GM12891 (cell line): ENCODE results near the gene C2CD4C.

Experiments used
- PAX5 ChIP-seq: IDR thresholded peaks from 2 replicates; pipeline ENCODE4 v1.6.1; 2011; ENCODE audit warnings: low read length, moderate library complexity, mild to moderate bottlenecking; ENCODE audit not compliant: insufficient read depth, severe bottlenecking
- POLR2A ChIP-seq: IDR thresholded peaks from 2 replicates; pipeline ENCODE4 v1.6.1; 2011; ENCODE audit warnings: low read depth, low read length, control low read depth

- TF ChIP-seq PAX5 (no peak), POLR2A (no peak)
These were observed 11.0 kb upstream of the C2CD4C start for GRCh38 chr19:419721-420515.
